ENCODE measurements around the gene C2.
A peak's percentile ranks its signal among the peaks of the same experiment; 100 is the strongest.
"Not testable (repeated sequence)": the region's sequence is repeated elsewhere in the genome, so short reads cannot be mapped to it uniquely, and the experiment has no call there.

The C2 gene

GRCh38 chr6:31958741-31959739 lies 31.5 kb downstream of the C2 start, which contains the start of the genes NELFE and SKIC2:
NELFE (minus strand) TSS chr6:31958971; CDS start chr6:31958446, 525 bp downstream.
SKIC2 (plus strand) TSS chr6:31959175; CDS start chr6:31959193, 18 bp downstream.
- DNase-seq, result peak; percentile 98

- no peak for DNase-seq
Measured at GRCh38 chr6:31961616-31962015, 34.1 kb downstream of the C2 start.

- DNase-seq, result no peak
Measured at GRCh38 chr6:31963921-31964320, 36.4 kb downstream of the C2 start.

GRCh38 chr6:31965700-31966099 lies 38.2 kb downstream of the C2 start:
- no peak for DNase-seq

- no peak for DNase-seq
Measured at GRCh38 chr6:31966506-31966905, 39.0 kb downstream of the C2 start.

- no peak for DNase-seq
Measured at GRCh38 chr6:31966997-31967925, 39.7 kb downstream of the C2 start.

- DNase-seq, result no peak
Measured at GRCh38 chr6:31967926-31968320, 40.4 kb downstream of the C2 start.

- no peak for DNase-seq
Measured at GRCh38 chr6:31968326-31968725, 40.8 kb downstream of the C2 start.

- no peak for DNase-seq
Measured at GRCh38 chr6:31968791-31969711, 41.5 kb downstream of the C2 start.

- DNase-seq, result peak; percentile 37
Measured at GRCh38 chr6:31969712-31970603, 42.4 kb downstream of the C2 start.

GRCh38 chr6:31970604-31971271 lies 43.2 kb downstream of the C2 start:
- no peak for DNase-seq

- DNase-seq, result no peak
Measured at GRCh38 chr6:31971279-31971992, 43.9 kb downstream of the C2 start.

GRCh38 chr6:31971993-31972708 lies 44.6 kb downstream of the C2 start, which contains the start of gene DXO:
DXO (minus strand) TSS chr6:31972138; CDS start chr6:31971675, 463 bp downstream.
- peak; percentile 99 for DNase-seq

- peak; percentile 50 for DNase-seq
Measured at GRCh38 chr6:31972709-31973350, 45.3 kb downstream of the C2 start.

- DNase-seq, result not testable (repeated sequence)
Measured at GRCh38 chr6:31976065-31976464, 48.5 kb downstream of the C2 start.

- no peak for DNase-seq
Measured at GRCh38 chr6:31977816-31978431, 50.4 kb downstream of the C2 start.

GRCh38 chr6:31978831-31979230 lies 51.3 kb downstream of the C2 start:
- DNase-seq, result no peak
